ENCODE measurements around the gene STYXL2.

Gene STYXL2

GRCh38 chr1:167056529-167057231 lies 37.2 kb upstream of the STYXL2 start:
- DNase-seq = no peak
- no peaks in the 10 kb centered on the region for H3K36me3 ChIP-seq
- H3K4me3 ChIP-seq (ENCODE audit: low read depth, low read length) = no peak overlapping the region
- H3K4me1 ChIP-seq = no peaks in the 10 kb centered on the region
- no peaks in the 10 kb centered on the region for H3K27me3 ChIP-seq
- no peak for TF ChIP-seq CTCF (IDR thresholded peaks at IDR 0.05; ENCODE audit: low read depth, low read length)
- H3K9me3 ChIP-seq = no peaks in the 10 kb centered on the region

GRCh38 chr1:167057241-167057688 lies 36.6 kb upstream of the STYXL2 start:
- TF ChIP-seq CTCF (IDR thresholded peaks at IDR 0.05; ENCODE audit: low read depth, low read length) = peak; percentile 65
- Histone ChIP-seq H3K36me3 (no peaks in the 10 kb centered on the region), H3K4me3 (ENCODE audit: low read depth, low read length) (no peak overlapping the region), H3K4me1 (no peaks in the 10 kb centered on the region), H3K9me3 (no peaks in the 10 kb centered on the region), H3K27me3 (no peaks in the 10 kb centered on the region)
- peak; percentile 42 for DNase-seq

GRCh38 chr1:167059045-167059808 lies 34.6 kb upstream of the STYXL2 start:
- DNase-seq = peak; percentile 73
- Histone ChIP-seq H3K9me3 (no peaks in the 10 kb centered on the region), H3K27me3 (no peaks in the 10 kb centered on the region), H3K36me3 (no peaks in the 10 kb centered on the region), H3K4me3 (ENCODE audit: low read depth, low read length) (no peak overlapping the region), H3K4me1 (no peaks in the 10 kb centered on the region)
- TF ChIP-seq CTCF (IDR thresholded peaks at IDR 0.05; ENCODE audit: low read depth, low read length) = peak; percentile 98

- Histone ChIP-seq H3K36me3 (no peaks in the 10 kb centered on the region), H3K27me3 (no peaks in the 10 kb centered on the region), H3K9me3 (no peaks in the 10 kb centered on the region), H3K4me3 (ENCODE audit: low read depth, low read length) (no peak overlapping the region), H3K4me1 (no peaks in the 10 kb centered on the region)
- DNase-seq = no peak
- no peak for TF ChIP-seq CTCF (IDR thresholded peaks at IDR 0.05; ENCODE audit: low read depth, low read length)
These were observed 34.1 kb upstream of the STYXL2 start for GRCh38 chr1:167059809-167060107.

GRCh38 chr1:167060141-167061072 lies 33.5 kb upstream of the STYXL2 start:
- peak; percentile 32 for TF ChIP-seq CTCF (IDR thresholded peaks at IDR 0.05; ENCODE audit: low read depth, low read length)
- Histone ChIP-seq H3K36me3 (no peaks in the 10 kb centered on the region), H3K4me3 (ENCODE audit: low read depth, low read length) (no peak overlapping the region), H3K27me3 (no peaks in the 10 kb centered on the region), H3K4me1 (no peaks in the 10 kb centered on the region), H3K9me3 (no peaks in the 10 kb centered on the region)
- DNase-seq = no peak
